Femur (tissue), 1 donor: ENCODE results near the gene MGAT4A.

ENCODE experiments used
- DNase-seq: peaks from one replicate; pipeline ENCODE4 v3.0.0-alpha.2; 2017

The MGAT4A gene

GRCh38 chr2:98731041-98731893 is at the start of gene MGAT4A:
MGAT4A (minus strand) TSS chr2:98731132; CDS start chr2:98726332, 4,800 bp downstream.
- DNase-seq, result peak; percentile 79

GRCh38 chr2:98778741-98779483 is 48.0 kb upstream of the MGAT4A start:
- DNase-seq, result no peak

- DNase-seq, result no peak
Observed at GRCh38 chr2:98778151-98778550, 47.2 kb upstream of the MGAT4A start.

- DNase-seq, result no peak
Observed at GRCh38 chr2:98777710-98778109, 46.8 kb upstream of the MGAT4A start.

- no peak for DNase-seq
Observed at GRCh38 chr2:98777076-98777475, 46.1 kb upstream of the MGAT4A start.

GRCh38 chr2:98776136-98776535 is 45.2 kb upstream of the MGAT4A start:
- DNase-seq, result no peak

GRCh38 chr2:98775146-98775986 is 44.4 kb upstream of the MGAT4A start:
- DNase-seq, result peak; percentile 58

GRCh38 chr2:98773907-98774306 is 43.0 kb upstream of the MGAT4A start:
- DNase-seq, result no peak

- no peak for DNase-seq
Observed at GRCh38 chr2:98773169-98773568, 42.2 kb upstream of the MGAT4A start.

GRCh38 chr2:98772536-98772935 is 41.6 kb upstream of the MGAT4A start:
- DNase-seq, result no peak

- no peak for DNase-seq
Observed at GRCh38 chr2:98771721-98772524, 41.0 kb upstream of the MGAT4A start.

- DNase-seq, result no peak
Observed at GRCh38 chr2:98771264-98771663, 40.3 kb upstream of the MGAT4A start.

- DNase-seq, result no peak
Observed at GRCh38 chr2:98769784-98770183, 38.9 kb upstream of the MGAT4A start.

GRCh38 chr2:98769114-98769476 is 38.2 kb upstream of the MGAT4A start:
- no peak for DNase-seq

GRCh38 chr2:98768384-98769113 is 37.6 kb upstream of the MGAT4A start:
- DNase-seq, result no peak

GRCh38 chr2:98764499-98764898 is 33.6 kb upstream of the MGAT4A start:
- DNase-seq, result no peak

- no peak for DNase-seq
Observed at GRCh38 chr2:98763209-98763951, 32.4 kb upstream of the MGAT4A start.

GRCh38 chr2:98761909-98762308 is 31.0 kb upstream of the MGAT4A start:
- DNase-seq, result no peak

- DNase-seq, result no peak
Observed at GRCh38 chr2:98761267-98761781, 30.4 kb upstream of the MGAT4A start.

GRCh38 chr2:98759827-98760625 is 29.1 kb upstream of the MGAT4A start:
- DNase-seq, result no peak
